Right ventricle myocardium superior (tissue), 1 donor: ENCODE results near the gene DENND5A. TPM values are rescaled to one million over a fixed set of nuclear protein-coding genes. Genes with fewer than 3 reads are reported as not detected.
"Not testable (repeated sequence)": the region's sequence is repeated elsewhere in the genome, so short reads cannot be mapped to it uniquely, and the experiment has no call there.

ENCODE experiments used
- ATAC-seq: fragments of 200-7000 bp; cut with Tn5 transposase; one replicate; pipeline ENCODE4 v1.9.1; 2020; ENCODE audit warnings: mild to moderate bottlenecking; ENCODE audit not compliant: poor library complexity
- DNase-seq: peaks from one replicate; pipeline ENCODE4 v3.0.0-alpha.2; 2020
- intact Hi-C: fragments of 100-400 bp; cut with DNase I; formaldehyde crosslinking; loops from one replicate; pipeline ENCODE4 v1.11.2; 2022
- total RNA-seq: library from RNA; stranded (reverse); fragmentation: NEBNext Ultra II Directional; extraction: Animal tissue kit (Norgen Biotek cat#: 25700); gene quantifications from one replicate; pipeline ENCODE4 v1.2.1, GENCODE V29; 2021
- donor health status: DM: no; HTN: yes; CAD: no; lungs with severe emphysema.

The DENND5A gene
- total RNA-seq, 1 donor from 2014 or later: 96.1 TPM

GRCh38 chr11:9267680-9268079, 2.5 kb upstream of the DENND5A start:
- no peak for ATAC-seq
- DNase-seq: no peak
- intact Hi-C loops: no loop called here

- DNase-seq: no peak
- no peak for ATAC-seq
- intact Hi-C loops: no loop called here
These were observed 1.8 kb upstream of the DENND5A start for GRCh38 chr11:9266926-9267325.

- intact Hi-C loops: no loop called here
- DNase-seq (no peak), ATAC-seq (no peak)
These were observed 1.1 kb upstream of the DENND5A start for GRCh38 chr11:9266132-9266736.

DNA sequence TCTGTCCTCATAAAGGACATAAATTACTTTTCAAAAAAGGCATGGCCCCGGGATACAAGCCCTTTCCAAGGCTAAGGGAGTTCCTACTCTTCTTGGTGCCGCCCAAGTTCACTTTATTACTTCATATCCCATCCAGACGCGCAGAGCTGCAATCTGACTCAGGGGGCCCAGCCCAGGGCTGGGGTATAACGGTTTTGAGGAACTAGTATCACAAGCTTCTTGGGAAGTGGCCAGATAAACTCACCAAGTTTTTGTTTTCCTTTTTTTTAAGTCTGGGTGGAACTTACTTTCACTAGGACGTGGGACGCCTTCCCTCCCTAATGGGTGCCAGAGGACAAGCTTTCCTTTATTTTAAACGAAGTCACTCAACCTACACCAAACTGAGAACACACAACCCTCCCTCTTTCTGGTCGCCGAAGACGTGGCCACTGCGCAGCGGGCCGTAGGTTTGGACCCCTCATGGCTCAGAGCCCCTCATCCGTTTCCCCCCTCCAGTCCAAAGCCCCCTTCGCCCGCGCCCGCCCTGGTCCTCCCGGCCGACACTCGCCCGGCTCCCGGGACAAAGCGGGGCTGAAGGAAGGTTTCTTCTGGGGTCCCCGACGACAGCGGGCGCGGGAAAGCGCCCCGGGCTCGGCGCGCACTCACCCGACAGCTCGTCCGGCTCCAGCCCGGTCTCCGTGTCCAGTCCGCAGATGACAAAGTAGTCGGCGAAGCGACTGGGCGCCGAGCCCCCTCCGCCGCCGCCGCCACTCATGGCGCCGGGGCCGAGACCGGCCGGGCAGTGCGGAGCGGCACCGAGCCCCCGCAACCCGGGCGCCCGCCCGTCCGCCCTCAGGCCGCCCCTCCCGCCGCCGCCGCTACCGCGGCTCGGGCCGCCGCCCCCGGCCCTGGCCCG, 587 bp downstream of the DENND5A start:
- intact Hi-C loops: loop anchor here (5.0 kb wide), 1 partner anchor 47 kb away; no protein-coding TSS in a partner anchor
- DNase-seq: peak; percentile 80
- ATAC-seq: peak; percentile 75

- peak; percentile 7 for ATAC-seq
- intact Hi-C loops: loop anchor here (5.0 kb wide), 1 partner anchor 47 kb away; no protein-coding TSS in a partner anchor
These were observed 1.3 kb downstream of the DENND5A start for GRCh38 chr11:9263840-9264315.

GRCh38 chr11:9260838-9261146, 4.4 kb downstream of the DENND5A start:
- not testable (repeated sequence) for DNase-seq, ATAC-seq
- intact Hi-C loops: loop anchor here (5.0 kb wide), 1 partner anchor 43 kb away; no protein-coding TSS in a partner anchor

More at GRCh38 chr11:9263840-9264315, 1.3 kb downstream of the DENND5A start:
- DNase-seq: no peak

- intact Hi-C loops: loop anchor here (5.0 kb wide), 1 partner anchor 43 kb away; no protein-coding TSS in a partner anchor
- no peak for DNase-seq
- ATAC-seq: no peak
These were observed 4.9 kb downstream of the DENND5A start for GRCh38 chr11:9259981-9260837.

DNA sequence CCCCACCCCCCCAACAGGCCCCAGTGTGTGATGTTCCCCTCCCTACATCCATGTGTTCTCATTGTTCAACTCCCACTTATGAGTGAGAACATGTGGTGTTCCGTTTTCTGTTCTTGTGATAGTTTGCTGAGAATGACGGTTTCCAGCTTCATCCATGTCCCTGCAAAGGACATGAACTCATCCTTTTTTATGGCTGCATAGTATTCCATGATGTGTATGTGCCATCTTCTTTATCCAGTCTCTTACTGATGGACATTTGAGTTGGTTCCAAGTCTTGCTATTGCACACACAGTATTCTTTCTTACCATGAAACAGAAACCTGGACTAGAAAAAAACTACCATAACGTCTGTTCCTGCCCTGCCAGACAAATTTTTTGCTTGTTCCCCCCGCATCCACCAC, 6.9 kb downstream of the DENND5A start:
- intact Hi-C loops, ATAC-seq, DNase-seq: not testable (repeated sequence)

GRCh38 chr11:9254416-9254815, 10.7 kb downstream of the DENND5A start:
- intact Hi-C loops: no loop called here
- ATAC-seq (no peak), DNase-seq (no peak)

- ATAC-seq (peak; percentile 9), DNase-seq (no peak)
- intact Hi-C loops: no loop called here
These were observed 12.1 kb downstream of the DENND5A start for GRCh38 chr11:9253086-9253485.

- intact Hi-C loops: no loop called here
- no peak for DNase-seq
- no peak for ATAC-seq
These were observed 13.8 kb downstream of the DENND5A start for GRCh38 chr11:9251311-9251710.

DNA sequence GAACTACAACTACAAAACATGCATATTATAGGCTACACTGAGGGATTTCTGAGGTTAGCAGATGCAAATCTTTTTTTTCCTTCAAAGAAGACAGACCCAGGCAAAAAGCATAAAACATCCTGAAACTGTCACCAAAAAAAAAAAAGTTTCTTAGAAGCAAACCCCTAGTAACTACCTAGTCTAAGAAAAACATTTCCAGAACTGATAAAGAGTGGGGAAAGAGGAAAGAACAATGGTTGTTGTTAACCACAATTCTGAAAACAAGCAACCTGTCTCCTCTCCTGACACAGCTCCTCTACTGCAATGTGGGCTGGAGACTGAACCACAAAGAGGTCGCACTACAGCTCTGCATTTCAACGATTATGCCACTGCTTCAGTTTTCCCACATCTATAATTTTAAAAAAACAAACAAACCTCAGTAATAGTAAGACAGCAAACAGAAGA, 15.0 kb downstream of the DENND5A start:
- ATAC-seq (no peak), DNase-seq (no peak)
- intact Hi-C loops: no loop called here

DNA sequence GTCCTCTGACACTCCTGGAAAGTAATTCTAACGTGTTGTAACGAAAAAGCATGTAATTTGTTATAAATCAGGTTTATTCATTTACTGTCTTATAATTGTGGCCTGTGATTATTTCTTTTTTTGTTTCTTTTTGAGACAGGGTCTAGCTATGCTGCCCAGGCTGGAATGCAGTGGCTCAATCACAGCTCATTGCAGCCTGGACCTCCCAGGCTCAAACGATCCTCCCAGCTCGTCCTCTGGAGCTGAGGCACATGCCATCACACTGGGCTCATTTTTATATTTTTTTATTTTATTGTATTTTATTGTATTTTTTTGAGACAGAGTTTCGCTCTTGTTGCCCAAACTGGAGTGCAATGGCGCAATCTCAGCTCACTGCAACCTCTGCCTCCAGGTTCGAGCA, 15.9 kb downstream of the DENND5A start:
- ATAC-seq (no peak), DNase-seq (no peak)

GRCh38 chr11:9247863-9248262, 17.3 kb downstream of the DENND5A start:
- intact Hi-C loops: no loop called here
- no peak for DNase-seq
- no peak for ATAC-seq

More for the DNA sequence above, 15.9 kb downstream of the DENND5A start:
- intact Hi-C loops: no loop called here

- intact Hi-C loops, DNase-seq, ATAC-seq: not testable (repeated sequence)
These were observed 28.9 kb downstream of the DENND5A start for GRCh38 chr11:9236242-9236641.

DNA sequence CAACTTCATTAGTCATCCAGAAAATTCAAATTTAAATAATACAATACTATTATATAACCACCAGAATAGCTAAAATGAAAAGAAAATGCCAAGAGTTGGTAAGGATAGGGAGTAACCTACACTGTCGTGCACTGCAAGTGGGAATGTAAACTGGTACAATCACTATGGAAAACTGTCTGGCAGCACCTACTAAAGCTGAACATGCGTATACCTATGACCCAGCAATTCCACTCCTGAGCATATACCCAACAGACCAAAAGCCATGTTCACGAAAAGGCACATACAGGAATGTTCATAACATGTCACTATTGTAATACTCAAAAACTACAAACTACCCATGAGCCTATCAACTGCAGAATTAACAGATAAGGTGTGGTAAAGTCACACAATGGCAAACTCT, 32.7 kb downstream of the DENND5A start:
- intact Hi-C loops: no loop called here
- DNase-seq (no peak), ATAC-seq (no peak)

- DNase-seq (no peak), ATAC-seq (peak; percentile 81)
- intact Hi-C loops: no loop called here
These were observed 33.3 kb downstream of the DENND5A start for GRCh38 chr11:9231848-9232177.

- DNase-seq (no peak), ATAC-seq (no peak)
- intact Hi-C loops: no loop called here
These were observed 34.9 kb downstream of the DENND5A start for GRCh38 chr11:9230296-9230695.

DNA sequence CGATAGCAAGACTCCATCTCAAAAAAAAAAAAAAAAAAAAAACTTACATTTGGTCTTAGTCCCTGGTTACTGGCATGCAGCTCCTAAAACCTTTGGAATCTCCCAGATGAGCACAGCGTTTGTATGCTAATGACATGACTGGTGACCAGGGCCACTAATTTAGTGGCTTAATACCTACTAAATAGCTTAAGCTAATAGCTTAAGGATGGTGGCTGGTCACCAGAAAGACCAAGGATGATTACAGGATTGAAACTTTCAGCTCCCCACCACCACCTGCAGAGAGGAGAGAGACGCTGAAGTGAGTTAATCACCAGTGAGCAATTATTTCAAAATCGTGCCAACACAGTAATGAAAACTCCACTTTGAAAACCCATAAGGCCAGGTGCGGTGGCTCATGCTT, 37.1 kb downstream of the DENND5A start:
- no peak for DNase-seq
- ATAC-seq: no peak
- intact Hi-C loops: no loop called here
